GM18499 (cell line): Measurements from ENCODE around the gene ZNF555.

ENCODE experiments used
- ATAC-seq: cut with Tn5 transposase; IDR thresholded peaks from one replicate; pipeline ENCODE4 v1.9.1; 2021; ENCODE audit warnings: moderate number of reproducible peaks; ENCODE audit not compliant: insufficient read depth, unreplicated experiment

The ZNF555 gene

DNA sequence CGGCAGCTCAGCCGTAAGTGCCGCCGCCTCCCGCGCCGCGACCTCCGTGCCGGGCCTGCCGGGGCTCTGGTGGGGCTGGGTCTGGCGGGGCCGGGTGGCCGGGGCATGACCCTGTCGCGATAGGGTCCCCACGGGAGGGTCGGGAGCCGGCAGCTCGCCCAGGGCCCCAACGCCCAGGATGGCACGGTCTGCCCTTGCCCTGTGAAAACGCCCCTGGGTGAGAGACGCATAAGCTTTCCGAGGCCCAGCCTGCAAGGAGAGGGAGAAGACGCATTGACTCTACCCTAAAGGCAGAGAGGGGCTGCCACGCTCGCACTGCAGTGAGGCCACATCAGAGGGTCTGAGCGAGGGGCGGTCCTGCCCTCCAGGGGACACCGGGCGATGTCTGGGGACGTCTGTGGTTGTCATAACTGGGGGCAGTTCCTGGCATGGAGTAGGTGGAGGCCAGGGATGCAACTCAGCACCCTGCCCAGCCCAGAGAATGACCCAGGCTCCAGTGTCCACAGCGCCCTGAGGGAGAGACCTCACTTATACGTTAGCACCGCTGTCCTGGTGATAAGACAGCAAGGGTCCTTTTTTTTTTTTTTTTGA lies 21.1 kb upstream of the ZNF555 start:
- ATAC-seq, result no peak

DNA sequence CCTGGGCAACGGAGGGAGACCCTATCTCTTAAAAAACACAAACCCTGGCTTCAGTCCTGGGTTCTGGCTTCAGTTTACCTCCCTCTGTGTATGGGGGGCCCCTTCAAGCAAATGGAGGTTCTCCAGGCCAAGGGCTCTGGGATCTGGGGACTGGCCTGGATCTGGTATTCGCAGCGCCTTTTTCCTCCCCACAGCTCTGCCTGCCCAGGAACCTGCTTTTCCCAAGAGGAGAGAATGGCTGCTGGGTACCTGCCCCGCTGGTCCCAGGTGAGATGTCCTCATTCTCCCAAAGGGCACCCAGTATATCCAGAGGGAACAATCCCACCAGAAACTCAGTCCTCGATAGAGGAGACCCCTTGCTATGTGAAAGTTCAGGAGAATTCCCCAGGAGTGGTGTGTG lies 18.4 kb upstream of the ZNF555 start:
- ATAC-seq, result no peak

DNA sequence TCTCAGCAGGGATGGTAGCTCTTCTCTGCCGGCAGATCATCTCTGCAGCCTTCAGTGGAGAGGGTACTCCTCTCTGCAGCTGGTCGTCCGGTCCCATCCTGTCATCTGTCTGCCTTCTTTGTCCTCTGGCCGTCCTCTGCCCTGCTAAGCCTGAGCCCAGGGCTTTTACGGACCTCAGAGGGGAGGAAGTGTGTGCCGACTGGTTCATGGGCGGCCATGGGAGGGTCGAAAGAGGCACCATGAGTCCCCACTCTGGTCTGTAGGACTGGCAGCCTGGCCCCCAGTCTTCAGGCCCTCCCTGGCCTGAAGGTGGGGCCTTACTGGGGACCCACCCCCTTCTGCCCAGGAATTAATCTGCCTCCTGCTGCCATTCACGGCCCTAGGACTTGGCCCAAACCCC lies 17.6 kb upstream of the ZNF555 start:
- ATAC-seq, result no peak

DNA sequence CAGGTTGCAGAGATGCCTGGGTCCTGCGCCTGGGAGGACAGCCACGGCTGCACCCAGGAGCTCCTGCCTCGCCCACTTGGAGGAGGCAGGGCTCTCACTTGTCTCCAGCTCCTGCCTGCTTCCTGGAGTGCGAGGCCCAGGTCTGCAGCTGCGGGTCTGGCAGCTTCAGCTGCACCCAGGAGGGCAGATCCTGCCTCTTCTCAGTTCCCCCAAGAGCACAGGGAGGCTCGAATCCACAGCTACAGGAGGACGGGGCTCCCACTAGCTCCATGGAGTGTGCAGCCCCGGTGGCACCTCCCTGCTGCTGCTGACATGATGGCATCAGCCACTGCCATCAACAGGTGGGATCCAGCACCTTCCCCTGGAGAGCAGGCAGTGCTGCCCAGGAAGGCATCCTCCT lies 17.1 kb upstream of the ZNF555 start:
- no peak for ATAC-seq

DNA sequence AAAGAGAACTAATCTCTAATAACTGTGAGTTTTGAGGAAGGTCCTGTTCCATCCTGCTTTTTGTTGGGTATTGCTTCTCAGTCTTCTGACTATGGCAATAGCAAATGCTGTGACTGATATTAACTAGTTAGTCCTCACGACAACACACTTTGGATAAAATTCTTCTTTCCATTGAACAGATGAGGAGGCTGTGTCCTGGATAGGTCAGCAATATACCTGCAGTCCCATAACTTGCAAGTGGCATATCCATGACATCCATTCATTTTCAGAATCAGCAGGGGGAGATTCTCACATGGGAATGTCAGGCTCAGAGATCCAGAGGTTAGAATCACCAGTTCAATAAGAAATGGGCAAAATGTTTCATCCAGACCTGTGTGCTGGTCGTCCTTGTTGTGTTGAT lies 14.3 kb upstream of the ZNF555 start:
- ATAC-seq, result no peak

DNA sequence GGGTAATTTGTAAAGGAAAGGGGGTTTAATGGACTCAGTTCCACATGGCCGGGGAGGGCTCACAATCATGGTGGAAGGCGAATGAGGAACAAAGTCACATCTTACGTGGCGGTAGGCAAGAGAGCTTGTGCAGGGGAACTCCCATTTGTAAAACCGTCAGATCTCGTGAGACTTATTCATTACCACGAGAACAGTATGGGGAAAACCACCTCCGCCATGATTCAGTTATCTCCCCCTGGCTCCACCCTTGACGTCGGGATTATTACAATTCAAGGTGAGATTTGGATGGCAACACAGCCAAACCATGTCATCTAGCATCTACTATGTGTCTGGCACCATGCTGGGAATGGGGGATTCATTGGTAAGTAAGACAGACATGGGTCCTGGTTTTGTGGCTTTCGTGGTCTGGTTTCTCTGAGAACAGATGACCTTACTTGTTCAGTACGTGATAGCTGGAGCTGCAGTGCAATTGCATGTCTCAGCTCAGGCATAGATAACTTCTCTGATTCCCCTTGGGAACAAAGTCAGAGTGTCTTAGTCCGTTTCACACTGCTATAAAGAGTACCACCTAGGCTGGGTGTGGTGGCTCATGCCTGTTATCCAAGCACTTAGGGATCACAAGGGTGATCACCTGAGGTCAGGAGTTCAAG lies 13.3 kb upstream of the ZNF555 start:
- ATAC-seq, result no peak

DNA sequence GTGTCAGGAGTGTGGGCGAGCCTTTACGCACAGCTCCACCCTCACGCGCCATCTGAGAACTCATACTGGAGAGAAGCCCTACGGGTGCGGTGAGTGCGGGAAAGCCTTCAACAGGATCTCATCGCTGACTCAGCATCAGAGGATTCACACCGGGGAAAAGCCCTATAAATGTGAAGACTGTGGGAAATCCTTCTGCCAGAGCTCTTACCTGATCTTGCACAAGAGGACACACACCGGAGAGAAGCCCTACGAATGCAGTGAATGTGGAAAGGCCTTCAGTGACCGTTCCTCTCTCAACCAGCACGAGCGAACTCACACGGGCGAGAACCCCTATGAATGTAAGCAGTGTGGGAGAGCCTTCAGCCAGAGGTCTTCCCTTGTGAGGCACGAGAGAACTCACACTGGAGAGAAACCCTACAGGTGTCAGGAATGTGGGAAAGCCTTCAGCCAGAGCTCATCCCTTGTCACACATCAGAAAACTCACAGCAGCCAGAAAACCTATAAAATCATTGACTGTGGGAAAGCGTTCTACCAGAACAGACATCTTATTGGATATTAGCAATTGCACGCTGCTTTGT lies 6.9 kb upstream of the ZNF555 start:
- no peak for ATAC-seq

DNA sequence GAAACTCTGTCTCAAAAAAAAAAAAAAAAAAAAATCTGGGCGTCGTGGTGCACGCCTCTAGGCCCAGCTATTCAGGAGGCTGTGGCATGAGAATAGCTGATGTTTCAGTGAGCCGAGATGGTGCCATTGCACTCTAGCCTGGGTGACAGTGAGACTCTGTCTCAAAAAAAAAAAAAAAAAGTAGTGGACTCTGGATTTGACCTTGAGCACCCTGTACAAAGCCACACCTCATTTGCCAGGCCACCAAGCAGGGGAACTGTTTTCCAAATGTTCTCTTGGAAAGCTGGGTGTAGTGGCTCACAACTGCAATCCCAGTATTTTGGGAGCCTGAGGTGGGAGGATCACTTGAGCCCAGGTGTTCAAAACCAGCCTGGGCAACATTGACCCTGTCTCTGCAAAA lies 3.8 kb upstream of the ZNF555 start:
- no peak for ATAC-seq

DNA sequence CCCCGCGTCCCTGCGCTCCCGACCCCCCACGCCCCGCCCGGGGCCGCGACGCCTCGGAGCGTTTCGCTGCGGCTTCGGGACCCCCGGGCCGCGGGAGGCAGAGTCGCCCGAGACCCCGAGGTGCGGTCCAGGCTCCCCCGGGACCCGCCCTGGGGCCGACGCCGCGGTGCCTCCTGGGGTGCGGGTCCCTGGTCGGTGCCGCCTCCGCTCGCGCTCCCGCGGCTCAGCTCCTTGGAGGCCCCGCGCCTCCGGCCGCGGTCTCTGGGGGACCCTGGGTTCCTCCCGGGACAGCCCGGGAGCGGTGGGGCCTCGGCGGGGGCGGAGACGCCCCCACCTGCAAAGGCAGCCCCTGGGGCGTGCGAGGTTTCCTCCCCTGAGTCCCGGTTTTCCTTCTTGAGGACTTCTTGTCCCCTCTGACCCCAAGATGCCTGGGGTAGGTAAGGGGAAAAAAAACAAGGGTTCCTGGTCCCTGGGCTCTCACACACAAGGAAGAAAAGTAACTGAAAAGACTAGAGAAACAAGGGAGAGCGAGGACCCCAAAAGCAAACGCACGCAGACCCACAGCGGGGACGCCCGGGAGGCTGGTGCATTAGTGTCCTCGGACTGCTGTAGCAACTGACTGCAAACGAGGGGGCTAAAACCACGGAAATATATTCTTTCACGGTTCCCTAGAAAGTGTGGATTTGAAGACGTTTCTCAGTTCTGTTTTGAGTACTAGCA lies 740 bp downstream of the ZNF555 start:
- no peak for ATAC-seq

DNA sequence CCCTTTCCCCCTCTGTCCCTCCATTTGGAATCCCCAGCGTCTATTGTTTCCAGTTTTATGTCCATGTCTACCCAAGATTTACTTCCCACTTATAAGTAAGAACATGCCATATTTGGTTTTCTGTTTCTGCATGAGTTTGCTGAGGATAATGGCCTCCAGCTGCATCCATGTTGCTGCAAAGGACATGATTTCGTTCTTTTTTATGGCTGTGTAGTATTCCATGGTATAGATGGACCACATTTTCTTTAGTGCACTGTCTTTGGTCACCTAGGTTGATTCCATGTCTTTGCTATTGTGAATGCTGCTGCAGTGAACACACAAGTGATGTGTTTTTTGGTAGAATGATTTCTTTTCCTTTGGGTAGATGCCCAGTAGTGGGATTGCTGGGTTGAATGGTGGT lies 3.8 kb downstream of the ZNF555 start:
- no peak for ATAC-seq

DNA sequence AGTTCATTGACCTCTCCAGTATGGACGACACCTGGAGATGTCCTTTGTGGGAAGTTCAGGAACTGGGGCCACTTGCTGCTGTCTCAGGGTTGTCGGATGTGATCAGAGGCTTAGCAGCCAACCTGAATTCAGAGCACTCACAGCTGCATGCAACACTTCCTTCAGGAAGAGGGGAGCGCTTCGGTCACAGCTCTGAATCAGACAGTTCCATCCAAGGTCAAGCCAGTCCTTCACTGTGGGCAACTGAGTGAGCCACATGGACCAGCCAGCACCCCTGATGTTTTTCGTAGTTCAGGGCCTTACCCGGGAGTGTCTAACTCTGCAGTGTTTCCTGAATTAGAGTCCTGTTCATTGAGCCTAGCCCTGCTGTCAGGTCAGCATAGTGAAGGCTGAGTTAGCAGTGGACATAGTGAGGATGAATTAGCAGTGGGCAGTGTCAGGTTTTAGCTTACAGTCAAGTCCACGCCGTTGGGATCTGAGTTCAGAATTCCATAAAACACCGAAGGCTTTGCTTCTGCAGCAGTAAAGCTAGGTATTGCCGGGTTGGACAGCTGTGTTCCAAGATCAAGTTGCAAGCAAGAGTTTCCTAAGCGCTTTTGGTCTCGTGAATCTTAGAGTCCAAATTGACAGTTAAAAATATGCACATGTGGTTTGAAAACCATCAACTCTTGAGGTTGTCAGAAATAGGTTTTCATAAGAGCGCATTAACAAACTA lies 5.1 kb downstream of the ZNF555 start:
- no peak for ATAC-seq

DNA sequence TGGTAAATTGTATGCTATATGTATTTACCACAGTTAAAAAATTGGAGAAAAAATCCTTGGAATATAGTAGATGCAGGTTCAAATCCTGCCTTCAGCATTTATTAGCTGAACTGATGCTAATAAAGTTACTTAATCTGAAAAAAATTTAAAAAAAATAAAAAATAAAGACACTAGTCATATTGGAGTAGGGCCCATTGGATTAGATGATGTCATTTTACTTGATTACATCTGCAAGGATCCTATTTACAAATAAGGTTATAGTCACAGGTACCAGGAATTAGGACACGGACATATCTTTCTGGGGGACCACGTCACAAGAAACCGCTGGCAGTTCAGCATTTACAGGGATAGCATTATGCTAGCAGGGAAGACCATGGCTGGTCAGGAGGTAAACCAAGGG lies 6.2 kb downstream of the ZNF555 start:
- no peak for ATAC-seq

DNA sequence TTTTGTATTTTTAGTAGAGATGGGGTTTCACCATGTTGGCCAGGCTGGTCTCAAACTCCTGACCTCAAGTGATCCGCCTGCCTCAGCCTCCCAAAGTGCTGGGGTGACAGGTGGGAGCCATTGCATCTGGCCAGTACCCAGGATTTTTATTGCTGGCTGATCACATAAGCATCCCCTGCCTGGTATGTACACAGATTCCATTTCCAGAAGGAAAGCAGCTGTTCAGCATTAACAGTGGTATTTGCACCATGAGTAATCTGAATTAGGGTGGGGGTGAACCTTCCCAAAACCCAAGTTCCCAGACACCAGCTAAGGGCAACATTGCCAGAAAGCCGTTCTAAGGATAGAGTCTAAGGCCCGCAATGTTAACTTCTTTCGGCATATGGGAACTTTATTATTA lies 7.3 kb downstream of the ZNF555 start:
- no peak for ATAC-seq

DNA sequence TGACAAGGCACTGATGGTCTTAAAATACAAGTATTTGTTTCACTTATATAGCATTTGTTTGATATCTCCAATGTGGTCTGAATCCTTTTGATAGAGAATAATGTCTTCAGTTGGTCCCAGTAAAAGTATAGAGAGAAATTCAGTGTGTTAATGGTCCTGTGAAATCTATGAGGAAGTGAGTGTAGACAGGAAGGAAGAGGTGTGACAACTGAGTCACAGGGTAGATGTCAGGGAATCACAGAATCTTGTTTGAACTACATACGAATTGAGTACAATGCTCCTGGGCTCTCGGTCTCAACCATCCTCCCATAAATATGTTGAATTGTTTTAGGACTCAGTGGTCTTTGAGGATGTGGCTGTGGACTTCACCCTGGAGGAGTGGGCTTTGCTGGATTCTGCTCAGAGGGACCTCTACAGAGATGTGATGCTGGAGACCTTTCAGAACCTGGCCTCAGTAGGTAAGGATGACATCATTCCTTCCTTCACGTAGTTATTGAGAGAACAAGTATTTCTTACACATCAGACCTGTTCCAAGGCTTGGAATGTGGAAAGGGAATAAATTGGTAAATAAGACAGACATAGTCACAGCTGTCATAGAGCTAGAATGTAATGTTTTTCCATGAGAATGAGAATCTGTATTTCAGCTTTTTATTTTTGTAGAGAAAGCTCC lies 9.1 kb downstream of the ZNF555 start:
- ATAC-seq, result no peak

DNA sequence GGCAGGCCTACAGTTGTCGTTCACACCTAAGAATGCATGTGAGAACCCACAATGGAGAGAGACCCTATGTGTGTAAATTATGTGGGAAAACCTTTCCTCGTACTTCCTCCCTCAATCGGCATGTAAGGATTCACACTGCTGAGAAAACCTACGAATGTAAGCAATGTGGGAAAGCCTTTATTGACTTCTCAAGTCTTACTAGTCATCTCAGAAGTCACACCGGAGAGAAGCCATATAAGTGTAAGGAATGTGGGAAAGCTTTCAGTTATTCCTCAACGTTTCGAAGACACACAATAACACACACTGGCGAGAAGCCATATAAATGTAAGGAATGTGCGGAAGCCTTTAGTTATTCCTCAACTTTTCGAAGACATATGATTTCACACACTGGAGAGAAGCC lies 11.3 kb downstream of the ZNF555 start:
- ATAC-seq, result no peak

DNA sequence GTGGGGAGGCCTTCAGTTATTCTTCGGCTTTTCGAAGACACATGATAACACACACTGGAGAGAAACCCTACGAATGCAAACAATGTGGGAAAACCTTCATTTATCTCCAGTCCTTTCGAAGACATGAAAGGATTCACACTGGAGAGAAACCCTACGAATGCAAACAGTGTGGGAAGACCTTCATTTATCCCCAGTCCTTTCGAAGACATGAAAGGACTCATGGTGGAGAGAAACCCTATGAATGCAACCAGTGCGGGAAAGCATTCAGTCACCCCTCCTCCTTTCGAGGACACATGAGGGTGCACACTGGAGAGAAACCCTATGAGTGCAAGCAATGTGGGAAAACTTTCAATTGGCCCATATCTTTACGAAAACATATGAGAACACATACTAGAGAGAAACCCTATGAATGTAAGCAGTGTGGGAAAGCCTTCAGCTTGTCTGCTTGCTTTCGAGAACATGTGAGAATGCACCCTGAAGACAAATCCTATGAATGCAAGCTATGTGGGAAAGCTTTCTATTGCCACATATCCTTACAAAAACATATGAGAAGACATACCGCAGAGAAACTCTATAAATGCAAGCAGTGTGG lies 11.8 kb downstream of the ZNF555 start:
- ATAC-seq, result no peak

DNA sequence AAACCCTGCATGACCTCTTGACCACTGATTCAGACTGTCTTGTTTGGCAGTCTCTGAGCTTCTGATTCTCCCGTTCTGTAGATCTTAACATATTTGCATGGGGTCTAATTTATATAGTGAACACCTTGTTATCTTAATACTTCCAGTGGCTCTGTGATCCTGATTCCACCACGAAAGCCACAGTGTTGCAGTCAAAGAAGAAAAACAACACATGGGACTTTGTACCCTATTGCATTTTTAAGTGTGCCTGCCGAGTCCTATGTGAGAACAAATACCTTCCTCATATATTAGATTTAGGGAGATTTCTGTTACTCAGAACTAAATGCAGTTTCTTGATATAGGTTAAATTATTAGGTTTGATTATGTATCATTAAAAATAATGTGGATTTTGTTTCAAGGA lies 13.6 kb downstream of the ZNF555 start:
- no peak for ATAC-seq

DNA sequence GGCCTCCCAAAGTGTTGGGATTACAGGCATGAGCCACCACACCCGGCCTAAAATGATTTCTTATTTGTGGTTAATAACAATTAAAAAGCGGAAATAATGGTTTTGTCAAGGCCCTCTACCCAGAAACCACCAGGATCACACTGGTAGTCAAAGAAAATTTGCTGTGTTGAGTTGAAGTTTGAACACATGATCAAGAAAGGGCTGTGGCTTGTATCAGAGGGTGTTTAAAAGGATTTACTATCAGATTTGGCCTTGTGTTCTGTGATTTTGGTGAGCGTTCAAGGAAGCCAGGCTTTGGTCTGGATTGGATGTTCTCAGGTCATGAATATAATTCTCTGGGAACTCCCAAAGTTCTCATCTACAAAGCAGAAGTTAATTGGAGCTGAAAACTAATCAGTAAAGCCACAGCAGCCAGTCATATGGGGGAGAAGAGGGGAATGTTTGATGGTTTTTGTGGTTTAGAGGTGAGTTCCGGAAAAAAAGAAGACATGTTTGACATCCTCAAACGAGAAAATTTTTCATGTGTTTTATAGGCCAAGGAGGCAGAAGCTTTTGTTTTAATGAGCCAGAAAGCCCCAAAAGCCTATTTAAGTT lies 15.3 kb downstream of the ZNF555 start:
- ATAC-seq, result no peak

DNA sequence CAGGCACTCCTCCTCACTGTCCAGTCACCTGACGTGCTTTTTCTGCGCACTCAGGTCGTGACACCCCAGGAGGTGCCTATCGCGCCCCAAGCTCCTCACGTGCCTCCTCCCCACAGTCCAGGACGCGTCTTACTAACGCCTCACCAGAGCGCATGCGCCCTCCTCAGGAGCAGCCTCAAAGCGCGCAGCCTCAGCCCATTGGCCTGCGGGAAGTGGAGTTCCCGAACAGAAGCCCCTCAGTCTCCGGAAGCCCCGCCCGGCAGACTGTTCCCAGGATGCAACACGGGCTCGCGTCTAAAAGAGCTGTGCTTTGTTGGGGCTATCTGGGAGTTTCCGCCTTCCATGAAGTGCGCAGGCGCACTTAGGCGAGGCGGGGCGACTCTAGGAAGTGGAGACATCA lies 17.6 kb downstream of the ZNF555 start:
- ATAC-seq, result no peak

DNA sequence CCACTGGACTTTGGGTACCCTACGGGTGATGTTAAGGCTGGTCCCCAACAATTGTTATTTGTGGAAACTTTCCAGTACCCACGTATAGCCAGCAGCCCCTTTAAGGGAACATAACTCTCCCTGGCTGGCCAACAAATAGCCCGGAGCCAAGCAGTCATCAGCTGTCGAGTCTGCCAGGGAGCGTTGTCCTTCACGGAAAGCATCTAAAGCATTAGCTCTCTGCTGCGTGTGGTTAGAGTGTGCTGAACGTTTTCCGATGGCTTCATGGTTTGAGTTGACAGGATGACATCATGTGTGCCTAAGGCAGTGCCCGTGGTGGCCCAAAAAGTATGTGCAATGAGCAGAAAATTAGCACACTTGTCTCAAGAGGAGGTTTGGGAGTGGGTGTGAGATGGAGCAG lies 22.5 kb downstream of the ZNF555 start:
- no peak for ATAC-seq
